Stimulated activated effector memory CD8-positive, alpha-beta T cell treated with anti-CD3 and anti-CD28 coated beads, Interleukin-12 subunit alpha, Interleukin-12 subunit beta, amount 100 ng/mL, for 72 hours (primary cell): Measurements from ENCODE around the gene TTC23L.

Experiments
- ATAC-seq: fragments of 150-1000 bp; cut with Tn5 transposase; 2 replicates; pipeline ENCODE4 v1.10.0; 2021
- DNase-seq, 2 donors: peaks; one replicate each; pipeline ENCODE4 v3.0.0; 2021 to 2022; ENCODE audit warnings: low spot score in 2 of 2
- H3K27ac Mint-ChIP-seq: one replicate; pipeline ENCODE4 v1.8.0; 2022; ENCODE audit warnings: mild to moderate bottlenecking, mixed read lengths
- H3K36me3 Mint-ChIP-seq: one replicate; pipeline ENCODE4 v1.8.0; 2022; ENCODE audit warnings: mild to moderate bottlenecking, mixed read lengths
- H3K4me1 Mint-ChIP-seq: one replicate; pipeline ENCODE4 v1.8.0; 2022; ENCODE audit warnings: mixed read lengths
- H3K4me3 Mint-ChIP-seq: one replicate; pipeline ENCODE4 v1.8.0; 2022; ENCODE audit warnings: mild to moderate bottlenecking, mixed read lengths
- H3K9me3 Mint-ChIP-seq: one replicate; pipeline ENCODE4 v1.8.0; 2022; ENCODE audit warnings: mixed read lengths

Gene TTC23L, protein sequence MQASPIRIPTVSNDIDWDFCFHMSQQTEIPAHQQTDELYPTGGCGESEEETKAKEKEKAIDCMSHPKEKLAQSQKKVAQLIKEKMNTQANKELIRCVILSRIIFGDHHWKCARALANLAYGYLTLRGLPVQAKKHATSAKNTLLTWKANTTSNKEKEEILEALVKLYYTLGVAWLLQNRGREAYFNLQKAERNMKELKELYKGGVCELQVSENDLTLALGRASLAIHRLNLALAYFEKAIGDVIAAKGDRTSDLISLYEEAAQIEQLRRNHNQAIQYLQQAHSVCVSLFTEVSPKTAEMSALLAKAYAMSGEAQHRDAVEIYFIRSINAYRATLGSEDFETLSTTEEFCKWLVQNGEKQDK

DNA sequence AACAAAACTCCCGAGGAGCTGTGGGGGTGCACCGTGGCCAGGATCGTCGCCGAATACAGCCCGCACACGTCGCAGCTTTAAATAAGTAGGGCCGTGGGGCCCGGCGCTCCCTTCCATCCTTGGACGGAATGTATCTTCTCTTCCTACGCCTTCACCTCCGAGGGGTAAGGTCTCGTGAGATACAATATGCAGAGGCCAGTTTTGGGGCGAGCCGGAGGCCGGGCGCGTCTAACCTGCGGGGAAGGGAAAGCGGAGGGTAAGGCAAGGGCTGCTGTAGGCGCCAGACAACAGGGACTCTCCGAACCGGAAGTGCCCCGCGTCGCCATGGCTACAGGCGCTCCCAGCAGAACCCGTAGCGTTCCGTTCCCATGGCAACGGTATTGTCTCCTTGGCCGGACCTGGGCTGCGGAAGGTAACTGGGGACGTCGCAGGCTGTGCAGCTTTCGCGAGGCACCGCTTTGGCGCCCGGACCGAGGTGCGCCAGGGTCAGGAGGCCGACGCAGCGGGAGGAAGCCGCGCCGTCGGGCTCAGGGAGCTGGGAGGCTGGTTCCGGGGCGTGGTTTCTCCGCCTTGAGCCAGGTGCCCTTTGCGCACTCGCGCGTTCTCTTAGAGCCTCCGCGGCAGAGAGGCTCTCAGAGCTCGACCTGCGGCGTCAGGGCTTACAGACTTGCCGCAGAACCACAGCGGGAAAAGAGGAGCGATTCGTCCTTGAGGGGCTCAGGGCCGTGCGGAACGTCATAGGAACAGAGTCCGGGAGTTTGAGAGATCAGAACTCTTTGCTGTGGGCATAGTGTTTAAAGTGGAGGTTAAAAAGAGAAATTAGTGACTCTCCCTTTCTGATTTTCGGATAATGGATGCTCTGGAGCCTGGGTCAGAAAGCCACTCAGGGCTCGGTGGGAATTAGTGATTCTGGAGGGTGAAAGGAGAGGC is at the start of gene TTC23L:
Gene TTC23L (plus strand): TSS at position 380 of the 930 bp plus-strand sequence. CDS start 1,508 bp downstream, outside the sequence.
- Mint-ChIP-seq H3K27ac (peak within 1 kb of the TSS; percentile 94), H3K9me3 (no peaks in the 10 kb centered on the region), H3K4me1 (peaks cover 13% of the 10 kb centered on the region), H3K36me3 (peaks cover 6% of the 10 kb centered on the region), H3K4me3 (peak within 1 kb of the TSS; percentile 93)
- DNase-seq (peak; percentile 69 to 89), ATAC-seq (peak; percentile 94)

DNA sequence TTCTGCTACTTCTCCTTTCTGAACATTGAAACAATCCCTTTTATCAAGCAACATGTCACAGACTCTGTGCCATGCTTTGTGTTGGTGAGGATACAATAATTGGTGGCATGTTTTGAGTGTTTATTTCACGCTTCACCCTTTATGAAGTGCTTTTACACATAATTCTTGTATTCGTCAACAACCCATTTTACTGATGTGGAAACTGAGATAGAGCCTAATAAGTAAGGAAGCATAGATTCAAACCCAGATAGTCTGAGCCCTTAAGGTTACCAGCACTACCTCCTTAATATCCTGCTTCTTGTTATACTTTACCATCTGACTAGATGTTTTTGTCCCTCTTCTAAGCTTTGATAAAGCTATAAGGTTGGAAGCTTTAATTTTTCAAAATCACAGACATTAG is 49.3 kb upstream of the TTC23L start:
- no peak overlapping the region for H3K4me3 Mint-ChIP-seq
- peaks cover 6% of the 10 kb centered on the region for H3K9me3 Mint-ChIP-seq
- DNase-seq (no peak), ATAC-seq (no peak)
- no peaks in the 10 kb centered on the region for H3K4me1 Mint-ChIP-seq
- no peak overlapping the region for H3K27ac Mint-ChIP-seq
- H3K36me3 Mint-ChIP-seq, result no peaks in the 10 kb centered on the region

DNA sequence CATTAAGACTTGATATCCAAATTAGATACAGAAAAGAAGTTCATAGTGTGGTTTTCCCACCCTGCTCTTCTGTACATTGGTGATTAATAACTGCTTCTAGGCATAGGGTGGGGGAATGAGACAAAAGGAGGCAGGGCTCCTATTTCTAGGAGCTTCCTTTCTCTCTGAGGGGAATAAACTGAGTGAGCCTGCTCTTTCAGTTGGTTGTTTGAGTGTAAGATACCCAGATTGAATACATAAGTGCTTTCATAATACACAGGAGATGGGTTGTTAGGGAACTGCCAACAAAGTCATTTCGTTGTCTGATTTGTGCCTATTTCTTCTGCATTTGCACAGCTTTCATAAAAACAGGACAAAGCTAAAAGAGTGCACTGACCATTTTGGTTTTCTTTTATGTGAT is 48.9 kb upstream of the TTC23L start:
- no peak for ATAC-seq
- DNase-seq, result no peak
- Mint-ChIP-seq H3K9me3 (peaks cover 6% of the 10 kb centered on the region), H3K36me3 (no peaks in the 10 kb centered on the region), H3K4me3 (no peak overlapping the region), H3K4me1 (no peaks in the 10 kb centered on the region), H3K27ac (no peak overlapping the region)

DNA sequence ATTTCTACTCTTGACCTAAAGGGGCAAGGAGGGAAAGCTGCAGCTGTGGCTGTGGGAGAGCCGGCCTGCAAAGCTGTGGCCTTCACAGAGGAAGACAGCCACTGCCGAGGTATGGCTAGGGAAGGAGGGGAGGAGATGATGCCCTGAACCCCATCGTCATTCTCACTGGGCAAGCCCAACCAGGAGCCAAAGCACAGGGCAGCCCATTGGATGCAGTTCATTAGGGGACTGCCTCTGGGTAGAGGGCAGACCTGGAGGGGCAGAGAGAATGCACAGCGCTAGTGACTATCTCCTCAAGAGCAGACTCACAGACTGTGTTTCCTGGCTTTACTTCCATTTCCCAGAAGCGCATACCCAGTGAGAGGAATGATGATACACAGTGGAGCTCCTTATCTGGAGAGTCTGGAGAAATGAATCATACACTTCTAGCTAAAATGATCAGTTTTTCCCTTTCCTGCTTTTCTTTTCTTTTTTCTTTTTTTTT is 47.2 kb upstream of the TTC23L start:
- no peak for DNase-seq

DNA sequence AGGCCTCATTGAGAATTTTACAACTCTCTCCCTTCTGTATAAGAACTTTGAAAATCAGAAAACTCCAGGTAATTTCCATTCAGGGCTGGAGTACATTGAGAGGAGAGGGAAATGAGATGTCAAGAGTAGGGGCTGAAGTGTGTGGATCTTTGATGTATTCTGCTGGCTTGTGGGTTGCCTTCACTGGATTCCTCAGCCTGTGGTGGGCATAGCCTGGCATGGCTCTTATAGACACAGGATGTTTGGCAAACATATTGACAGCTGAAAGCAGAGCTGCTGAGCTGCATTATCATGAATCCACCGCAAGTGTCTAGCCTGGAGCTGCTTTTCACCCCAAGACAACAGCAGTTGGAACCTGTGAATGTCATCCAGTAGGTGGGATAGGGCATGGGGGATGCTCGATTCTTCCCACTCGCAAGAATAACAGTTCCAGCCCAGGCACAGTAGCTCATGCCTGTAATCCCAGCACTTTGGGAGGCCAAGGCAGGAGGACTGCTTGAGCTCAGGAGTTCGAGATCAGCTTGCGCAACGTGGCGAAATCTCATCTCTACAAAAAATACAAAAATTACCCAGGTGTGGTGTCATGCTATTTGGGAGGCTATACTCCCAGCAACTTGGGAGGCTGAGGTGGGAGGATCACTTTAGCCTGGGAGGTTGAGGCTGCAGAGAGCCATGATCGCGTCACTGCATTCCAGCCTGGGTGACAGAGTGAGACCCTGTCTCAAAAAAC is 36.0 kb upstream of the TTC23L start:
- Mint-ChIP-seq H3K4me1 (no peaks in the 10 kb centered on the region), H3K9me3 (no peaks in the 10 kb centered on the region), H3K36me3 (no peaks in the 10 kb centered on the region), H3K4me3 (no peak overlapping the region), H3K27ac (no peak overlapping the region)
- DNase-seq, result no peak
- ATAC-seq, result no peak

More for the DNA sequence above, 47.2 kb upstream of the TTC23L start:
- Mint-ChIP-seq H3K36me3 (no peaks in the 10 kb centered on the region), H3K4me1 (no peaks in the 10 kb centered on the region), H3K27ac (no peak overlapping the region), H3K4me3 (no peak overlapping the region), H3K9me3 (peaks cover 3% of the 10 kb centered on the region)
- no peak for ATAC-seq

DNA sequence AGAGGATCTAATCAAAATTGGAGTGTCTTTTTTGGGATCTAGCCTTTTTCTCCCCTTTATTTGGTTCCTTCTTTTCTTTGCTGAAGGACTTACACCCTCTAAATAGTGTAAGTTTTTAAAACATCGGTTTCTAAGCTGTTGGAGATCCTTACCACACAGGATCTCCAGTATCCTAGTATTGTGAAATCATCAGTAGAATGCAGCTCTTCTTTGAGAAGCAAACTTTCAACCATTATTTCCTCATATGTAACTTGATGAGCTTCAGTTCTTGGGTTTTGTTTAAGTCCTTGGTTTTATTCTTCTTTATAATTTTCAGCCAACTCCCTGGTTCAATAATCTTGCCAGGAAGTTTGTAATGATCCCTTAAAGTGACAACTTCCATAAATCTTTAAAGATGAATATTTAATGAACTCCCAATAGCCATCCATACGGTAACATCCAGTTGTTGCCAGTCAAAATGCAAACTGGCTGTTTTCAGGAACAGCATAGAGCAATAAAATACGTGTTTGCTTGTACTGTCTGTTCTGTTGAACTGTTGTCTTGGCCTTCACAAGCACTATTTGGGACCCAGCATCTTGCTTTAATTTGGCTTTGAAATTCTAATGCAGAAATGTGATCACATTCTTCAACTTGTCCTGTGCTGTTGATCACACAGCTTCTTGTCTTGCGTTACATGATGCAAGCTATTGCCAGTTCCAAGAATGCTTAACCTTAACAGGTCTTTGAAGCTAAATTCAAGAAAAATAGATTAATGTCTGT is 34.8 kb upstream of the TTC23L start:
- Mint-ChIP-seq H3K27ac (no peak overlapping the region), H3K4me1 (no peaks in the 10 kb centered on the region), H3K9me3 (no peaks in the 10 kb centered on the region), H3K36me3 (no peaks in the 10 kb centered on the region), H3K4me3 (no peak overlapping the region)
- no peak for DNase-seq
- ATAC-seq, result no peak

DNA sequence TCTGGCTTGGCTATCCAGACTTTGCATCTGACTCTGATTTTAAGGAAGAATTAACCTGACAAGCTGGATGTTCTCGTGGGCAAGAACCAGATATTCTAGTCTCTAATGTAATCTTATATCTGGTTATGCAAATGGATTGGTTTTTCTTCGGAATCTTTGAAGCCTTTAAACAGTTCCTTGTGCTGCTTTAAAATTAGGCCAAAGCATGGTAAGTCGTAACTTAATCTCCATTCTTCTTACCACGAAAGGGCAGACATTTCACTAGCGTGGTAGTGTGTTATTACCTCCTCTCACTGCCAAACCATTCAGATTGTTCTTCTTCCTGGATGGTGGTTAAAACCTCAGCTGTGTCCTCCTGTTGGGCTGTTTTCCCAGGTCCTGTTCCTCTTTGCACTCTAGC is 34.1 kb upstream of the TTC23L start:
- H3K27ac Mint-ChIP-seq, result no peak overlapping the region
- no peaks in the 10 kb centered on the region for H3K9me3 Mint-ChIP-seq
- ATAC-seq, result no peak
- no peak for DNase-seq
- no peaks in the 10 kb centered on the region for H3K4me1 Mint-ChIP-seq
- no peaks in the 10 kb centered on the region for H3K36me3 Mint-ChIP-seq
- H3K4me3 Mint-ChIP-seq, result no peak overlapping the region

DNA sequence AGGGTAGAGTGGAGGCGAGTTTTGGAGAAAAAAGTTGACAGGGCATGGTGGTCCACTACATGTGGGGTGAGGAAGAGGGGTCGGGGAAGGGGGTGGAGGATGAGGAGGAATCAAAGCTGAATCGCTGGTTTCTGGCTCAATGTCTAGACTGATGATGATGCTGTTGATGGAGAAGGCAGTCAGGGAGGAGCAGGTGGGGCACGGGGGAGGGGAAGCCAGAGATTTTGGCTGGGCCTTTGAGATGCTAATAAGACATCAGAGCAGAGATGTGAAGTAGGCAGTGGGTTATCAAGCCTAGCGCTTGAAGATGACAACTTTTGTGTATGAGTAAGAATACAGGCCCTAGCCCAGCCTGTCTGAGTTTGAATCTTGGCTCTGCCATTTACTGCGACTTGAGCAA is 32.4 kb upstream of the TTC23L start:
- ATAC-seq (no peak), DNase-seq (no peak)
- no peak overlapping the region for H3K27ac Mint-ChIP-seq
- no peak overlapping the region for H3K4me3 Mint-ChIP-seq
- no peaks in the 10 kb centered on the region for H3K36me3 Mint-ChIP-seq
- H3K4me1 Mint-ChIP-seq, result no peaks in the 10 kb centered on the region
- no peaks in the 10 kb centered on the region for H3K9me3 Mint-ChIP-seq

DNA sequence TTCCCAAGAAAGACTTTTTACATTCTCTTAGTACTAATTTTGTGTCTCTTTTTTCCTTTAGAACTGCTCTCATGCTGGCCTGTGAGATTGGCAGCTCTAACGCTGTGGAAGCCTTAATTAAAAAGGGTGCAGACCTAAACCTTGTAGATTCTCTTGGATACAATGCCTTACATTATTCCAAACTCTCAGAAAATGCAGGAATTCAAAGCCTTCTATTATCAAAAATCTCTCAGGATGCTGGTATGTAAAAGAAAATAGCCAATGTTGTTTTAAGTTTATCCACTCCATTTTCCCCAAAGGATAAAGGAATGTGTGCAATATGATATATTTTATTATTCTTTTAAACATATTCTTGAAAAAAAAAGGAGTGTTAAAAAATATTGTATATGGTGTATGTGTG is 27.3 kb upstream of the TTC23L start:
- H3K9me3 Mint-ChIP-seq, result no peaks in the 10 kb centered on the region
- no peak for ATAC-seq
- H3K4me3 Mint-ChIP-seq, result no peak overlapping the region
- no peak overlapping the region for H3K27ac Mint-ChIP-seq
- DNase-seq, result no peak
- H3K4me1 Mint-ChIP-seq, result no peaks in the 10 kb centered on the region
- no peaks in the 10 kb centered on the region for H3K36me3 Mint-ChIP-seq

DNA sequence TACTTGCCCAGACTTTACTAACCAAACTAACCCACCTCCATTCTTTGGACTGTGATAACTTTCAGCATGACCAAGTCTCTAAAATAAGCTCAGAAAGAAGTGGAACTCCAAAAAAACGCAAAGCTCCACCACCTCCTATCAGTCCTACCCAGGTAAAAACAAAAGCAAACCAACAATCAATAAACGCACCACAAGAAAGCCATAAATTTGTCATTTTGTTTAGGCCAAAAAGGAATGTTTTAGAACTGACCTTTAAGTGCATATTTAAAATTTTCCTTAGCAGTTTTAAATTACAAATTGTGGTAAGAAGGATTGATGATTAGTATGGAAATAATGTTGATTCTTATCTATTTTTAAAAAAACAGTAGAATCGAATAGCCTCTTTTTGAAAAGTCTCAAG is 25.5 kb upstream of the TTC23L start:
- ATAC-seq (no peak), DNase-seq (no peak)
- Mint-ChIP-seq H3K9me3 (no peaks in the 10 kb centered on the region), H3K4me3 (no peak overlapping the region), H3K36me3 (no peaks in the 10 kb centered on the region), H3K27ac (no peak overlapping the region), H3K4me1 (no peaks in the 10 kb centered on the region)

DNA sequence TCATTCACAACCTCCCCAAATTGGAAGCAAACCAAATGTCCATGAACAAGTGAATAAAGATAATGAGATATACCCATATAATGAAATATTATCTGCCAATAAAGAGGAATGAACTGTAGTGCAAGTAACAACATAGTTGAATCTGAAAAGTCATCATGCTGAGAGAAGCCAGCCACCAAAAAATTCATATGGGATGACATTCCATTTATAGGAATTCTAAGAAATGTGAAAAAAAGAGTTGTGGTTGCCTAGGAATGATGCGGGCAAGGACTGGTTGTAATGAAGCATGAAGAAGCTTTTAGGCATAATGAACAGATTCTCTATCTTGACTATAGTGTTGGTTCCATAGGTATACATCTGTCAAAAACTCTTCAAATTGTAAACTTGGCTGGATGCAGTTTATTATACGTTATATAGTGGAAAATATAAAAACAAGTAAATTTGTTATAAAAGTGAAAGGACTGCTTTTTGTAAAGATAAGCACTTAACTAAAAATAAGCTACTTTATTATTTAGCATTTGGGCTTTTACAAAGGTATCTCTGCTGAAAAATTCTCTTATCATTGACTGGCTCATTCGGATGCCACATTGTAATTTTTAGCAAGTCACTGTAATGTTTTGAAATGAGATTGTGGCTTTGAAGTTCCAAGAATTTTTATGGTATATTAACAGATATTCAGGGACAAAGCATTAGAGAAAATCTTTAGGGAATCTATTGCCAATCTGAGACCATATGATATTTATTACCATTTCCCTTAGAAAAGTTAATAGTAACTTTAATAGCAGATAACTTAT is 21.2 kb upstream of the TTC23L start:
- H3K4me3 Mint-ChIP-seq, result no peak overlapping the region
- no peak for DNase-seq
- H3K4me1 Mint-ChIP-seq, result no peaks in the 10 kb centered on the region
- no peak overlapping the region for H3K27ac Mint-ChIP-seq
- H3K9me3 Mint-ChIP-seq, result no peaks in the 10 kb centered on the region
- no peaks in the 10 kb centered on the region for H3K36me3 Mint-ChIP-seq
- ATAC-seq, result no peak

DNA sequence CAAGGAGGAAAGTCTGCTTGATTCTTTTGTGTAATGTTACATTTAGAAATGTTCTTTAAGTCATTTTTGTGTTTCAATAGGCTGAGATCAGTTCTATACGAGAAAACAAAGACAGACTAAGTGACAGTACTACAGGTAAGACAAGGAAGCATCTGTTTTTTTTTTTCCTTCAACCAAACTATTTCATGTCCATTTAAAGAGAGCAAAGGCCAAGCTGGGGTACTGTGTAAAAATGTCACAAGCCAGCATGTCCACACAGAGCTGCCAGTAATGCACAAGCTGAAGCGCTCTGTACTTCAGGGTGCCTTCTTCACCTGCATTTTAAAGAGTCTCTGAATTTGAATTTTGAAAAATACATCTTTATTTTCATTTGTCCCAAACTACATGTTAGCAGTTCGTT is 20.2 kb upstream of the TTC23L start:
- DNase-seq (no peak), ATAC-seq (no peak)
- no peaks in the 10 kb centered on the region for H3K4me1 Mint-ChIP-seq
- H3K9me3 Mint-ChIP-seq, result no peaks in the 10 kb centered on the region
- no peak overlapping the region for H3K4me3 Mint-ChIP-seq
- H3K27ac Mint-ChIP-seq, result no peak overlapping the region
- no peaks in the 10 kb centered on the region for H3K36me3 Mint-ChIP-seq

DNA sequence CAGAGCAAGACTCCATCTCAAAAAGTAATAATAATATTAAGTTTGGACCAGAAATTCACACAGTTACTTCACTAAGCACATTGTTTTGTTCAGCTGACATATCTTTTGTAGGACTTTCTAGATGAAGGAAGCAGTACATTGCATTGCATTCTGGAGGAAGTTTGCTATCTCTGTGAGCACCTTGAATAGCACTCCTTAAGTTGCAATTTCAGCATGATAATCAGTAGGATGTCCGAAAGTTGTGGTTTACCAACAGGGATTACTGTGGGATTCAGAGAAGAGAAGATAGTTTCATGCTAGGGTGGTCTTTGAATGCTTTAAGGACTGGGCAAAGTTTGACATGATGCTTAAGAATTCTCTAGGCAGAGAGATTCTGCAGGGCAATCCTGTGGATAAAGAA is 18.4 kb upstream of the TTC23L start:
- ATAC-seq, result no peak
- Mint-ChIP-seq H3K27ac (no peak overlapping the region), H3K9me3 (no peaks in the 10 kb centered on the region), H3K4me1 (no peaks in the 10 kb centered on the region), H3K36me3 (no peaks in the 10 kb centered on the region), H3K4me3 (no peak overlapping the region)
- no peak for DNase-seq
